Ovary (tissue), 3 donors: ENCODE results near the gene PWWP2B.

Experiments
- EP300 ChIP-seq: sonication (generic); formaldehyde crosslinking; IDR thresholded peaks from one replicate; pipeline ENCODE4 v1.6.1; 2017; ENCODE audit warnings: antibody characterized with exemption
- POLR2A ChIP-seq: fragments of 450-650 bp; IDR thresholded peaks from one replicate; pipeline ENCODE4 v1.6.1; 2017; ENCODE audit warnings: antibody characterized with exemption, mild to moderate bottlenecking, moderate library complexity
- TF ChIP-seq, protein P1 (sequence below), 3 donors: fragments of 450-650 bp in 2 of 3; fragments of 200-600 bp in 1 of 3; IDR thresholded peaks; one replicate each; pipeline versions ENCODE4 v1.5.1 to v1.8.0; 2016 to 2022; ENCODE audit warnings: antibody characterized with exemption in 3 of 3, mild to moderate bottlenecking in 1 of 3
- donor health status: DM: no; HTN: no; CAD: no.

DNA sequence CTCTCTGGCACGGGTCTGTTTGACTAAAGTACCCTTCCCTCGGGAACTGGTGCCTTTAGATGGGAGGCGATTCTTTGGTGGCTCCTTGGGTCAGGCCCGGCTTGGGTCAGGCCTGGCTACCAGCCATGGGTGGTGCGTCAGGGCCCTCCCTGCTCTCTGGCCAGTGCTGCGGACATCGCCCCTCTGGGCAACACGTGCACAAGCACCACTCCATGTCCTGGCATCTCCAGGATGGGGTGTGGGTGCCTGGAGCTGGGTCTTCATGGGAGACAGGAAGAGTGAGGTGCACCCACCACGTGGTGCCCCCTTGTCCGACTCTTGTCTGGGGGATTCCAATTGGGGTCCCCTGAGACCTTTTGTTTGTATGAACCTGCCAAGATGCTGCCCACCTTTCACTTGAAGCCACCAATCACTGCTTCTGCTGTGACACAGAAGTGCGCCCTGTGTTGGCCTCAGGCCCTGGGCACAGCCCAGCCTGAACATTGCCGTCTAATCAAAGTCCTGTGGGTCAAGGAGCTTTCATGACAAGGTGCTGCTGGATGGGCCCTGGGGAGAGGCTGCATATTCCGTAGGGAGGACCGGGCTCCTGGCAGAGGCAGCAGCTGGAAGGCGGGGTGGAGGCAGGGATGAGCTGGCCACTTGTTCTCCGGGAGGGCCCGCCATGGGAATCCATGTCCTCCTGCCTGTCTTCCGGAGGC is 11.1 kb upstream of the PWWP2B start:
- TF ChIP-seq, protein P1, sequence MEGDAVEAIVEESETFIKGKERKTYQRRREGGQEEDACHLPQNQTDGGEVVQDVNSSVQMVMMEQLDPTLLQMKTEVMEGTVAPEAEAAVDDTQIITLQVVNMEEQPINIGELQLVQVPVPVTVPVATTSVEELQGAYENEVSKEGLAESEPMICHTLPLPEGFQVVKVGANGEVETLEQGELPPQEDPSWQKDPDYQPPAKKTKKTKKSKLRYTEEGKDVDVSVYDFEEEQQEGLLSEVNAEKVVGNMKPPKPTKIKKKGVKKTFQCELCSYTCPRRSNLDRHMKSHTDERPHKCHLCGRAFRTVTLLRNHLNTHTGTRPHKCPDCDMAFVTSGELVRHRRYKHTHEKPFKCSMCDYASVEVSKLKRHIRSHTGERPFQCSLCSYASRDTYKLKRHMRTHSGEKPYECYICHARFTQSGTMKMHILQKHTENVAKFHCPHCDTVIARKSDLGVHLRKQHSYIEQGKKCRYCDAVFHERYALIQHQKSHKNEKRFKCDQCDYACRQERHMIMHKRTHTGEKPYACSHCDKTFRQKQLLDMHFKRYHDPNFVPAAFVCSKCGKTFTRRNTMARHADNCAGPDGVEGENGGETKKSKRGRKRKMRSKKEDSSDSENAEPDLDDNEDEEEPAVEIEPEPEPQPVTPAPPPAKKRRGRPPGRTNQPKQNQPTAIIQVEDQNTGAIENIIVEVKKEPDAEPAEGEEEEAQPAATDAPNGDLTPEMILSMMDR (IDR thresholded peaks at IDR 0.05): no peak
- TF ChIP-seq EP300 (no peak), POLR2A (no peak)
